IPS-NIHi11 (cell line): ENCODE measurements around the gene RIN3.

ENCODE experiments used
- DNase-seq: peaks from one replicate; pipeline ENCODE4 v3.0.0; 2012; ENCODE audit warnings: mixed read lengths, low spot score

RIN3 gene

GRCh38 chr14:92484132-92484823, 29.3 kb upstream of the RIN3 start:
- DNase-seq, result no peak

GRCh38 chr14:92486881-92487280, 26.7 kb upstream of the RIN3 start:
- DNase-seq, result no peak

DNA sequence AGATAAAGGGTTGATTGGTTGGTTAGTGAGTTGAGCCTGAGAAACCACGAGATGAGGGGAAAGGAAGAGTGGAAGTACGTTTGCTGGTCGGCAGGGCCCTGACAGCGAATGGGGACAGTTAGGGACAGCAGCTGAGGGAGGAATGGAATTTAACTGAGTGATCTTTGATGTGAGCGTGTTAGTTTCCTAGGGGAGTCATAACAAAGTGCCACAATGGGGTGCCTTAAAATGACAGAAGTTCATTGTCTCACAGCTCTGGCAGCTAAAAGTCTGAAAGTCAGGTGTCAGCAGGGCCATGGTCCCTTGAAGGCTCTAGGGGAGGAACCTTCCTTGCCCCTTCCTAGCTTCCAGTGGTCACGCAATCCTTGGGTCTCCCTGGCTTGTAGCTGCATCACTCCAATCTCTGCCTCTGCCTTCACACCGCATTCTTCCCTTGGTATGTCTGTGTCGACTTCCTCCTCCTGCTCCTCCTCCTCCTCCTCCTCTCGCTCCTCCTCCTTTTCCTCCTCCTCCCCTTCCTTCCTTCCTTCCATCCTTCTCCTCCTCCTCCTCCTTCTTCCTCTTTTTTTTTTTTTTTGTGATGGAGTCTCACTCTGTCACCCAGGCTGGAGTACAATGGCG, 26.0 kb upstream of the RIN3 start:
- DNase-seq, result peak; percentile 52

DNA sequence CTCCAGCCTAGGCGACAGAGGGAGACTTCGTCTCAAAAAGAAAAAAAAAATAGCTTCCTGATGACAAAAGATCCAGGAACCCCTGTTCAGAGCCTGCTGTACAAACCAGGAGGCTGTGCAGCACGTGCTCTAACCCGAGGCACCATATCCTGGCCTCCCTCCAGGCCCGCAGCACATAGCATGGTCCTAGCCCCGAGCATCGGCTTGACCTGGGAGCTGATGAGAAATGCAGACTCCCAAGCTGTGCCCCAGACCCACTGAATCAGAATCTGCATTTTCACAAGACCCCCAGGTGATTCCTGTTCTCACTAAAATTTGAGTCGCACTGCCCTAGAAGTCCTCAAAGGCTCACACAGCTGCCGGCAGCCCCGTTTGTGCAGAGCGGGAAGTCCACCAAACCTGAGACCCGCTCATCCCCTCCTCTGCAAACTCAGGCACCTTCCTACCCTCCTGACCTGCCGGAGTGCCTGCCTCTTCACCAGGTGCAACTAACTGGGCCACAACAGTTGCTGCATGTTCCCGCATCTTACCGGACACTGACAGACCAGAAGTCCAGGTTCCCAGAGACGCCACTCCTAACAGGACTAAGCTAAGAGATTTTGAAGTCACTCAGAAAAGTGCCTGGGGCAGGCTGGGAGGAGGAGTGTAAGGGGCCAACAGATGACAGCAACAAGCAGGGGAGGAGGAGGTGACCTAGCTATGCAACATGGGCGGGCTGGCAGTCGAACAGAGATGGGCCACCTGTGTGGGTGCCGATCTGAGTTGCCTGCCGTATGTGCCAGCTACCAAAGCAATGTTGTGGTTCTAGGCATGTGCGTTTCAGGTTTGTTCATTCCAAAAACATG, 24.0 kb upstream of the RIN3 start:
- DNase-seq, result no peak

DNA sequence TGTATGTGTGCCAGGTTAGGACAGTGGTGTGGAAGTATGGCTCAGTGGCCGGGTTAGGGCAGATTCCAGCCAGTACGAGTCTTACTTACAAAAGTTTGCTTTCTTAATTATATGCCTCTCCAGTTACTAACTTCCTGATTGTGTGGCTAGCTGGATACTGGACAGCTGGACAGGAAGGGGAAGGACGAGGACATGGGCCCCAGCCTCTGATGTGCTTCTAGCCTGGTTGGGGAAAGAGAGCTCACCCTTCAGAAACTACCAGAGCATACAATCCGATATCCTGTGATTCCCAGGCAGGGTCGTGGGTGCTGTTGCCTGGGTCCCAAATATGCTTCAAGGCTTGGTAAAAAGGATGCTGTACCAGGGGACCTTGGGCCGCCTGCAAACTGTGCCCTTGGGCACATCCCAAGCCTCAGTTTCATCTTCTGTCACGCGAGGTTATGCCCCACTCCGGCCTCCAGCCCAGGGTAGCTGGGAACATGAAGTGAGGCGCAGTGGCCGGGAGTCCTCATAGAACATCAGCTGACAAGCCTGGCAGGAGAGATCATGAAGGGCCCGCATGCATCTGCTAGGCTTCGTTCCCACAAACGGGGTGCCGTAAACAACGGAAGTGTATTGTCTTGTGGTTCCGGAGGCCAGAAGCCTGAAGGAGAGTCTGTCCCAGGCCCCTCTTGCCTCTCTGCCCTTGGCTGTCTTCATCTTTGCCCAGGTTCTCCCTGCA, 23.2 kb upstream of the RIN3 start:
- no peak for DNase-seq

- DNase-seq, result no peak
Observed at GRCh38 chr14:92491782-92492181, 21.8 kb upstream of the RIN3 start.

DNA sequence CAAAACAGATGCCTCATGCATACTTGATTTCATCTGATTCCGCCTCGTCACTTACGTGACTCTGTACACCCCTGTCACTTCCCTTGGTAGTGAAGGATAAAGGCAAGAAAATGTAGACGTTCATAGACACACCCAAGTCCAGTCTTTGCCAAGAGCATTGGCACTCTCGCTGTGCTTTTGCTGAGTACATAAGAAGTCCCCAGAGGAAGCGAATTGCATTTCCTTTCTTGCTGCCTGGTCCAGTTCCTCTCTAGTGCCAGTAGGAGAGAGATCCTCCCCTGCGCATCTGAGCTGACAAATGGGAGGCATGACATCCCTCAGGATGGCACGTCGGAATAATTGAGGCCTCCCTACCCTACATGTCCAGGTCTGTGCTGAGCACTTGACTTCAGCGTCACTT, 21.3 kb upstream of the RIN3 start:
- no peak for DNase-seq

- no peak for DNase-seq
Observed at GRCh38 chr14:92493024-92493423, 20.6 kb upstream of the RIN3 start.

DNA sequence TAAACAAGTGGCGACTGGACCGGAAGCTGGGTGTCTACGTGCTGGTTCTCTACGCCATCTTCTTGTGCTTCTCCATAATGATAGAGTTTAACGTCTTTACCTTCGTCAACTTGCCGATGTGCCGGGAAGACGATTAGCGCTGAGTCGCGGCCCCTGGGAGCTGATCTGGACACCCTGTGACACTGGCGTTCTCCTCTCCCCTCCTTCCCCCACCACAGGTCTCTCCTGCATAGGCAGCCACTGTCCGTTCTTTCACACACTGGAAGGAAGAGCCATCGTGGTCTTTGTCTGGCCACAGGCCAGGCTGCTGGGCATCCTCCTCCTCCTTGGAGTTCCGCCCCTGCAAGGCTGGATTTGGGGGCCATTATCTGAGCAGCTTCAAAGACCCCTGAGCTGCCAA, 20.1 kb upstream of the RIN3 start:
- no peak for DNase-seq

DNA sequence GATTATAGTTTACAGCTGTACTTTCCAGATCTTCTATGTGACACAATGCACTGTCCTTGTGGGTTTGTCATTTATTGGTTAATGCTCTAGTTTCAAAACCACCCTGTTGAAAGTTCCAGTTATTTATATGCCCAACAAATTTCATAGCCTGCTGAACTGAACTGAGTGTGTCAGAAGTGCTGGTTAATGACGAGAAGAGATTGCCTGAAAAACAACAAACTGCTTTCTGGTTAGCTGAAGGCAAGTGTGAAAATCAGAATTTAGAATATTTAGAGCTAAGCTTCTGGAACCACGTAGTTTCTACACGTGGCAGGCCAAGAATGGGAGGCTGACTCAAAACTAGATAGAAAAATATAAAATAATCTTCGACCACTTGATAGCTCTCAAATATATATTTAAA, 19.1 kb upstream of the RIN3 start:
- no peak for DNase-seq

DNA sequence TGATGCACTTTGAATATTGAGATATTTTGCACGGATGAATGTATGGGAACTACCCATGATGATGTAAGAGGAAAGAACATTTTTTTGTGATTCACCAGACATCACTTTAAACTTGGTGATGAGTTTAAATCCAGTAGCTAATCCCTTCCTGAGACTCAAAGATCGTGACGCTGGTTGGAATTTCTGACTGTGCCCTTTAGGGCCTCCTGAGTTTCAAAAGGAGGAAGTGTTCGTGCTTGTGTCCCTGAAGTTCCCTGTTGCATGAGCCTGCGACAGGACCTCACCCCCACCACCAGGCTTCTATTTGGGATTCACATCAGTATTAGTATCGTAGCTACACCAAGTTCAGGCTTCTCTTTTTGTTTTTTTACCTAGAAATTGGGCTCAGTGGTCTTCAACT, 18.6 kb upstream of the RIN3 start:
- no peak for DNase-seq

DNA sequence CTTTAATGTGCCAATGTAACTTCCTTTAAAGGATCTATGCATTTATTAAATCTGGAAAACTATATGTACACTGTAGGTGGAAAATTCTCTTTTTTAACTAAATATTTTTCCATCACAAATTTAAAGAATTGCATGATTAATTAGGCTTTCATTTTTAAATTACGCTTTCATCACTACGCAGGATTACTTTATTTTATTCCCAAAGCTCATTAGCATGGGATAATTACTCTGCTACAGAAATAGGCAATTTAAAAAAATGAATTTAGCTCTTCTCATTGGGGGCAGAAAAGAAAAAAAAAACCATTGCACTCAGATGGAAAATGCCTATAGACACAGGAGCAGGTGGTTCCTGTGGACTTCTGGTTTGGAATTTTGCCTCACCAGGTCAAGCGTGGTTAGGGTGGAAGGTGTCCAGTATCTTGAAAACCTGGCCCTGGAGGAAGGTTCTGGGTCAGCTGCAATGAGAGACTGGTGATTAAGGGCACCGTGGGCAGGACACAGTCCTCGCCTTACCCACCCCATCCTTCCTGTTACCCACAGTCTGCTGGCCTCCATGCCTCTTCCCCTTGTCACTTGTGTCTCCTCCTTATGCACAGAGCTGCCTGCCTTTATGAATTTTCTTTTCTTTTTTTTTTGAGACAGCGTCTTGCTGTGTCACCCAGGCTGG, 17.3 kb upstream of the RIN3 start:
- DNase-seq, result no peak

- no peak for DNase-seq
Observed at GRCh38 chr14:92497391-92497790, 16.2 kb upstream of the RIN3 start.

DNA sequence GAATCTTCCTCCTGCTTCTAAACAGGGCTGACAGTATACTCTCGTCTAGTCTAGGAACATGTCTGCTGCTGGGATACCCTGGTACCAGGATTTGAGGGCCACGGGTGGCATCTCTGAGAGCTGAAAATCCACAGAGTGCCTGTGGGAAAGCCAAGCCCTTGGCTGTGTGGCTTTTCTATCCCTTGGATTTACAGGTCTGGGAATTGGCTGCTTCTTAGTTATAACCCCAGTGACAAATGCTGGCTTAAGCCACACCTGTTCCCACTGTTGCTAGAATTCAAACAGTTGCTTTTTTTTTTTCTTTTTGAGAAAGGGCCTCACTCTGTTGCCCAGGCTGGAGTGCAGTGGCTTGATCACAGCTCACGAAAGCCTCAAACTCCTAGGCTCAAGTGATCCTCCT, 14.3 kb upstream of the RIN3 start:
- DNase-seq, result no peak

DNA sequence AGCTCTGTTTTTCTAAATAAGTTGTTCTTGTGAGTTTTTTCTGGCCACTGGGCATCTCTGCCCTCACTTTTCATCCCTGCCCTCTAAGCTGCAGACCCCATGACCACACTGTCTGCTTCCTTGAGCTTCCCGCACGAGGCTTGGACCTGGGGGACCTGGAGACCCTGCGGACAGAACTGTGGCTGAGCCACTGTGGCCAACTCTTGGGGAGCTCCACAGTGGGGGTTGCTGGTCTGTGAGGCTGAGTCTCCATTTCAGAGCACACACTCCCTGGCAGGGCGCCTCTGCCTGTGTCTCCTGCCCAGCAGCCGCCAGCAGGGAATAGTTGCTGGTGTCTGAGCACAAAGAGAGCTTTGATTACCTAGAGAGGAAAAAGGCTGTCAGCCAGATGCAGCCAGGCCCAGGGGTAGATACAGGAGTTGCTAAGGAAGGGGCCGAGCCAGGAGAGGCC, 13.1 kb upstream of the RIN3 start:
- DNase-seq, result peak; percentile 26

- DNase-seq, result no peak
Observed at GRCh38 chr14:92501891-92502351, 11.7 kb upstream of the RIN3 start.

- no peak for DNase-seq
Observed at GRCh38 chr14:92502541-92503286, 10.9 kb upstream of the RIN3 start.

GRCh38 chr14:92503756-92504491, 9.7 kb upstream of the RIN3 start:
- peak; percentile 33 for DNase-seq

DNA sequence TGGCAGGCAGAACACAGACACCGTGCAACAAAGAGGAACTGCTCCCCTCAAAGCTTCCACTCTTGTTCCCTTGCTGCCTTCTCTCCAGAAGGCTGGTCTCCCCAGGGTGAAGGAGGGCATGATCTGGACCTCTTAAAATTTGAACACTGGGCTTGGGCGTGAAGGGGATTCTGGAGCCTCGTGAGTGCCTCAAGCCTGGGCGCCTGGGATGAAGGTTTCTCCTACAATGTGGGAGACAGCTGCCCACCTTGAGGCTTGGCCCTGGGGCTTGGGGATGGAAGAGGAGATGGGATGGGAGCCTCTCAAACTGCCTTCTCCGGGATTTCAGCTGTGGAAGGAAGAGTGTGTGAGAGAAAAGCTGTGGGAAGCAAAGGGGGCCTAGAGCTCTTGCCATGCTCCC, 7.8 kb upstream of the RIN3 start:
- no peak for DNase-seq

DNA sequence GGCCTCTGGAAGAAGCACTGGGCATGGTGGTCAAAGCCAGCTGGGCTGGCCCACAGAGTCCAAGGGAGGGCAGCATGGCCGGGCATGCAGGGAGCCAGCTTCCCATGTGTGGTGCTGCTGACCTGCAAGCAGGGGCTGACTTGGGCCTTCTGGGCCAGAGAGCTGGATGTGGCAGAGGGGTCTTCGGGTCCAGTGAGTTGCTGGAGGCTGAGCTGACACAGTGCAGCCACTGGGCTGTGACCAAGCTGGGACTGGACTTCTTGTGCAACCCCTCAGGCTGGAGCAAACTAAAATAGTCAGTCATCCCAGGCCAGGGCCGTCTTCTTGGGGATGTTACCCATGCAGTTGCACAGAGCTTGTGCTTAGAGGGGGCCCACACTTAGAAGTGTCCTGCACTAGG, 7.3 kb upstream of the RIN3 start:
- DNase-seq, result no peak
